Measurements from ENCODE around the gene KIR2DL1.

- no peak for TF ChIP-seq CTCF (conservative IDR thresholded peaks at IDR 0.05; ENCODE audit: low read length)
- TF ChIP-seq EZH2phosphoT487 (IDR thresholded peaks at IDR 0.05; ENCODE audit: borderline replicate concordance, low read depth, low read length): no peak
These were observed 40.0 kb upstream of the KIR2DL1 start for GRCh38 chr19:54729416-54730188.

Measured in OCI-LY7 (cell line).